Measurements from ENCODE around the gene GMPPA. TPM values are rescaled to one million over a fixed set of nuclear protein-coding genes. Genes with fewer than 3 reads are reported as not detected.

Gene GMPPA
- total and polyA plus RNA-seq, 9 of the 15 experiments (the other 6 are each of a cell fraction or from before 2014, with no cell fraction given): 7.0 to 101 (median 66.7) TPM

- TF ChIP-seq FOXO4 (CRISPR knock-in tag; IDR thresholded peaks at IDR 0.05): no peak
- TF ChIP-seq, protein P1, sequence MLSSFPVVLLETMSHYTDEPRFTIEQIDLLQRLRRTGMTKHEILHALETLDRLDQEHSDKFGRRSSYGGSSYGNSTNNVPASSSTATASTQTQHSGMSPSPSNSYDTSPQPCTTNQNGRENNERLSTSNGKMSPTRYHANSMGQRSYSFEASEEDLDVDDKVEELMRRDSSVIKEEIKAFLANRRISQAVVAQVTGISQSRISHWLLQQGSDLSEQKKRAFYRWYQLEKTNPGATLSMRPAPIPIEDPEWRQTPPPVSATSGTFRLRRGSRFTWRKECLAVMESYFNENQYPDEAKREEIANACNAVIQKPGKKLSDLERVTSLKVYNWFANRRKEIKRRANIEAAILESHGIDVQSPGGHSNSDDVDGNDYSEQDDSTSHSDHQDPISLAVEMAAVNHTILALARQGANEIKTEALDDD (IDR thresholded peaks at IDR 0.05): no peak
- TF ChIP-seq, protein P2, sequence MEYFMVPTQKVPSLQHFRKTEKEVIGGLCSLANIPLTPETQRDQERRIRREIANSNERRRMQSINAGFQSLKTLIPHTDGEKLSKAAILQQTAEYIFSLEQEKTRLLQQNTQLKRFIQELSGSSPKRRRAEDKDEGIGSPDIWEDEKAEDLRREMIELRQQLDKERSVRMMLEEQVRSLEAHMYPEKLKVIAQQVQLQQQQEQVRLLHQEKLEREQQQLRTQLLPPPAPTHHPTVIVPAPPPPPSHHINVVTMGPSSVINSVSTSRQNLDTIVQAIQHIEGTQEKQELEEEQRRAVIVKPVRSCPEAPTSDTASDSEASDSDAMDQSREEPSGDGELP (CRISPR knock-in tag; IDR thresholded peaks at IDR 0.05; ENCODE audit: borderline replicate concordance): peak; percentile 97
- no peak for TF ChIP-seq SRSF1 (IDR thresholded peaks at IDR 0.05; ENCODE audit: low read depth, low read length)
- no peak for TF ChIP-seq NR2F6 (CRISPR knock-in tag; IDR thresholded peaks at IDR 0.05)
- TF ChIP-seq ZKSCAN3 (CRISPR knock-in tag; IDR thresholded peaks at IDR 0.05): no peak
- TF ChIP-seq NFXL1 (CRISPR knock-in tag; IDR thresholded peaks at IDR 0.05): no peak
- 0 out of 4 replicates have a peak, but pooled peaks of 1 of the 2 experiments have one; percentile 8 for TF ChIP-seq TRIM24 (IDR thresholded peaks at IDR 0.05)
- no peak for TF ChIP-seq ZNF77 (CRISPR knock-in tag; IDR thresholded peaks at IDR 0.05)
- no peak for TF ChIP-seq HNRNPUL1 (IDR thresholded peaks at IDR 0.05; ENCODE audit: low read length)
- TF ChIP-seq CBFA2T3 (IDR thresholded peaks at IDR 0.05): no peak
- TF ChIP-seq HEY1 (CRISPR knock-in tag; IDR thresholded peaks at IDR 0.05; ENCODE audit: borderline replicate concordance): no peak
- no peak for TF ChIP-seq ZFP30 (CRISPR knock-in tag; IDR thresholded peaks at IDR 0.05; ENCODE audit: borderline replicate concordance)
- no peak for TF ChIP-seq ZNF140 (CRISPR knock-in tag; IDR thresholded peaks at IDR 0.05)
- TF ChIP-seq TAF9B (IDR thresholded peaks at IDR 0.05; ENCODE audit: partially characterized antibody): no peak
- TF ChIP-seq RB1 (IDR thresholded peaks at IDR 0.05; ENCODE audit: low read depth): peak; percentile 42; the same call in 1 of the 2 replicates
- TF ChIP-seq STAG1 (CRISPR knock-in tag; IDR thresholded peaks at IDR 0.05; ENCODE audit: borderline replicate concordance): no peak
- peak; percentile 86 for TF ChIP-seq RBFOX2 (IDR thresholded peaks at IDR 0.05; ENCODE audit: low read depth, low read length)
- no peak for TF ChIP-seq RBM34 (IDR thresholded peaks at IDR 0.05; ENCODE audit: borderline replicate concordance, insufficient read depth, low read length)
- no peak for TF ChIP-seq ZNF76 (CRISPR knock-in tag; IDR thresholded peaks at IDR 0.05; ENCODE audit: borderline replicate concordance)
- no peak for TF ChIP-seq POLR3G (IDR thresholded peaks at IDR 0.05; ENCODE audit: extremely low read depth, insufficient read length, insufficient replicate concordance)
- TF ChIP-seq, protein P3, sequence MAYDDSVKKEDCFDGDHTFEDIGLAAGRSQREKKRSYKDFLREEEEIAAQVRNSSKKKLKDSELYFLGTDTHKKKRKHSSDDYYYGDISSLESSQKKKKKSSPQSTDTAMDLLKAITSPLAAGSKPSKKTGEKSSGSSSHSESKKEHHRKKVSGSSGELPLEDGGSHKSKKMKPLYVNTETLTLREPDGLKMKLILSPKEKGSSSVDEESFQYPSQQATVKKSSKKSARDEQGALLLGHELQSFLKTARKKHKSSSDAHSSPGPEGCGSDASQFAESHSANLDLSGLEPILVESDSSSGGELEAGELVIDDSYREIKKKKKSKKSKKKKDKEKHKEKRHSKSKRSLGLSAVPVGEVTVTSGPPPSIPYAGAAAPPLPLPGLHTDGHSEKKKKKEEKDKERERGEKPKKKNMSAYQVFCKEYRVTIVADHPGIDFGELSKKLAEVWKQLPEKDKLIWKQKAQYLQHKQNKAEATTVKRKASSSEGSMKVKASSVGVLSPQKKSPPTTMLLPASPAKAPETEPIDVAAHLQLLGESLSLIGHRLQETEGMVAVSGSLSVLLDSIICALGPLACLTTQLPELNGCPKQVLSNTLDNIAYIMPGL (CRISPR knock-in tag; IDR thresholded peaks at IDR 0.05): no peak
- peak; percentile 73; the same call in 1 of the 2 replicates for TF ChIP-seq MTA1 (IDR thresholded peaks at IDR 0.05; ENCODE audit: borderline replicate concordance)
- no peak for TF ChIP-seq TGIF2 (CRISPR knock-in tag; IDR thresholded peaks at IDR 0.05)
These were observed 45.1 kb downstream of the GMPPA start, which contains the start of the genes CHPF and TMEM198 (continued) for GRCh38 chr2:219543596-219544358.

All from K562 (cell line).